Neural cell (in vitro differentiated cells): Measurements from ENCODE around the gene FH.

Source experiments
- CTCF ChIP-seq: fragments of 450-650 bp; IDR thresholded peaks from 2 replicates; pipeline ENCODE4 v1.5.1; 2014; ENCODE audit warnings: antibody characterized with exemption, mild to moderate bottlenecking, moderate library complexity; ENCODE audit not compliant: poor library complexity, severe bottlenecking
- EZH2 ChIP-seq: fragments of 200-600, 300-800 bp; shearing (Covaris generic), sonication (generic); IDR thresholded peaks from 2 replicates; pipeline ENCODE4 v1.6.1; 2014; ENCODE audit warnings: antibody characterized with exemption, low read length, borderline replicate concordance, mild to moderate bottlenecking; ENCODE audit not compliant: insufficient read depth, poor library complexity, severe bottlenecking
- MXI1 ChIP-seq: fragments of 450-650 bp; conservative IDR thresholded peaks from 2 replicates; pipeline ENCODE4 v1.6.1; 2014; ENCODE audit warnings: antibody characterized with exemption, mild to moderate bottlenecking; ENCODE audit not compliant: poor library complexity, severe bottlenecking
- POLR2AphosphoS5 ChIP-seq: IDR thresholded peaks from 2 replicates; pipeline ENCODE4 v1.6.1; 2012
- TAF1 ChIP-seq: IDR thresholded peaks from 2 replicates; pipeline ENCODE4 v1.6.1; 2012; ENCODE audit warnings: low read depth

GRCh38 chr1:241557551-241558193 is 38.1 kb upstream of the FH start:
- TF ChIP-seq TAF1: no peak
- TF ChIP-seq CTCF: no peak
- TF ChIP-seq POLR2AphosphoS5: no peak
- TF ChIP-seq EZH2: no peak
- TF ChIP-seq MXI1: no peak
